ENCODE data around the gene UNC50. TPM values are rescaled to one million over a fixed set of nuclear protein-coding genes. Genes with fewer than 3 reads are reported as not detected.

The UNC50 gene
- polyA plus RNA-seq, 3 donors from 2014 or later: 42.1 to 73.4 (median 58.6) TPM

GRCh38 chr2:98665677-98666076 lies 57.3 kb downstream of the UNC50 start:
- Mint-ChIP-seq H3K36me3 (peaks cover 38 to 50% (median 39%) of the 10 kb centered on the region in 3 donors), H3K27ac (peak overlapping the region; percentile 77 to 96 (median 92)), H3K27me3 (ENCODE audit: low read depth in 3 of 3) (peaks cover 3 to 22% (median 5%) of the 10 kb centered on the region in 3 donors), H3K4me1 (peaks cover 72 to 76% of the 10 kb centered on the region in 2 donors), H3K9me3 (peaks cover 0 to 15% (median 9%) of the 10 kb centered on the region in 6 donors), H3K4me3 (peak overlapping the region; percentile 16 to 71 (median 54))
- DNase-seq: no peak

Other genes with a start within 250 kb of the UNC50 start
- 100 to 1,000 TPM in 1 of 3 donors, 10 to 100 TPM in 2; 34.1 to 101 (median 35.0) TPM for gene INPP4A, start 163.7 kb upstream of the UNC50 start, polyA plus RNA-seq
- gene COA5, start 77 bp upstream of the UNC50 start, polyA plus RNA-seq: 10 to 100 TPM; 34.0 to 54.6 (median 37.5) TPM
- 100 to 1,000 TPM; 113 to 155 (median 128) TPM for gene MGAT4A, start 122.5 kb downstream of the UNC50 start, polyA plus RNA-seq

All from immature natural killer cell (primary cell).